Neural progenitor cell (in vitro differentiated cells): ENCODE data around the gene METTL16.

ENCODE experiments used
- EZH2 ChIP-seq: fragments of 200-600 bp; sonication (generic); IDR thresholded peaks from 2 replicates; pipeline ENCODE4 v1.6.1; 2017; ENCODE audit warnings: antibody characterized with exemption, mild to moderate bottlenecking, moderate library complexity
- EZH2phosphoT487 ChIP-seq: fragments of 200-600 bp; sonication (generic); IDR thresholded peaks from 2 replicates; pipeline ENCODE4 v1.6.1; 2017; ENCODE audit warnings: antibody characterized with exemption
- TF ChIP-seq, protein P1 (sequence below): fragments of 200-600 bp; sonication (generic); IDR thresholded peaks from 2 replicates; pipeline ENCODE4 v1.5.1; 2017; ENCODE audit warnings: antibody characterized with exemption, mild to moderate bottlenecking

DNA sequence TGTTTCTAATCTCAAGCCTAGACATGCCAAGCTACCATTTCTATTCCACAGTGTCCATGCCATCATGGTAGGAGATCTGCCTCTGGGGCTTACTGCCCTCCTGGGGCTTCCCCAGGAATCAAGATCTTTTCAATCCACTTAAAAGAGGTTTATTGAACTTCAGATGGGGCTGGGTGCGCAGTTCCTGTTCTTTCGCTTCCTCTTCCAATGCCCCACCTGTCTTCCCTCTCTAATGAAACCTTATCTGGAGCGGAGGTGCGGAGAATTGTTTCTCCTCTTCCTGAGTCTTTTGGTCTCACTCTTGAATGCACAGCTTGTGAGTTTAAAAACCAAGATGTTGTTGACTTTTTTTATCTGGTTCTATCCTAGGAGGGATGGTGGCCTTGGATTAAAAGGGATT is 30.4 kb upstream of the METTL16 start:
- TF ChIP-seq, protein P1, sequence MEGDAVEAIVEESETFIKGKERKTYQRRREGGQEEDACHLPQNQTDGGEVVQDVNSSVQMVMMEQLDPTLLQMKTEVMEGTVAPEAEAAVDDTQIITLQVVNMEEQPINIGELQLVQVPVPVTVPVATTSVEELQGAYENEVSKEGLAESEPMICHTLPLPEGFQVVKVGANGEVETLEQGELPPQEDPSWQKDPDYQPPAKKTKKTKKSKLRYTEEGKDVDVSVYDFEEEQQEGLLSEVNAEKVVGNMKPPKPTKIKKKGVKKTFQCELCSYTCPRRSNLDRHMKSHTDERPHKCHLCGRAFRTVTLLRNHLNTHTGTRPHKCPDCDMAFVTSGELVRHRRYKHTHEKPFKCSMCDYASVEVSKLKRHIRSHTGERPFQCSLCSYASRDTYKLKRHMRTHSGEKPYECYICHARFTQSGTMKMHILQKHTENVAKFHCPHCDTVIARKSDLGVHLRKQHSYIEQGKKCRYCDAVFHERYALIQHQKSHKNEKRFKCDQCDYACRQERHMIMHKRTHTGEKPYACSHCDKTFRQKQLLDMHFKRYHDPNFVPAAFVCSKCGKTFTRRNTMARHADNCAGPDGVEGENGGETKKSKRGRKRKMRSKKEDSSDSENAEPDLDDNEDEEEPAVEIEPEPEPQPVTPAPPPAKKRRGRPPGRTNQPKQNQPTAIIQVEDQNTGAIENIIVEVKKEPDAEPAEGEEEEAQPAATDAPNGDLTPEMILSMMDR = no peak
- TF ChIP-seq EZH2 (no peak), EZH2phosphoT487 (no peak)
